HepG2 (cell line): ENCODE data around the gene RABGEF1. TPM values are rescaled to one million over a fixed set of nuclear protein-coding genes. Genes with fewer than 3 reads are reported as not detected.

Experiments used
- ATAC-seq: fragments of 200-7000 bp; cut with Tn5 transposase; 3 replicates; pipeline ENCODE4 v1.9.1; 2020; ENCODE audit warnings: mild to moderate bottlenecking, moderate library complexity
- BruUV-seq: library from RNA; stranded (reverse); fragments of 400-500 nt; replicated peaks from 2 replicates; lab custom pipeline; 2021; lab: Mats Ljungman, UMichigan
- CTCF ChIA-PET: fragments of 300-600 bp; formaldehyde crosslinking; extraction: SDS; loops from one replicate; lab custom pipeline; 2021; ENCODE audit warnings: low total read pairs, inconsistent platforms, low intra/inter-chr PET ratio; lab: Yijun Ruan, JAX
- POLR2A ChIA-PET: fragments of 350-600 bp; sonication (Branson Sonifier 250); formaldehyde crosslinking; loops from one replicate; lab custom pipeline; 2020; ENCODE audit warnings: antibody characterized with exemption, inconsistent platforms; lab: Yijun Ruan, JAX
- DNase-seq: peaks from one replicate; pipeline ENCODE4 v3.0.0-alpha.2; 2015; ENCODE audit warnings: low spot score
- FAIRE-seq: peaks from 3 replicates; lab custom pipeline; 2011; peaks lifted over from hg19 to GRCh38; lab: Jason Lieb, UNC
- H2AFZ ChIP-seq: one replicate; pipeline ENCODE4 v1.6.1; 2011; ENCODE audit warnings: low read length, inconsistent platforms
- H3K27ac ChIP-seq: fragments of 300-600 bp; 3 replicates; pipeline ENCODE4 v1.8.0; 2011; ENCODE audit warnings: mixed run types, mild to moderate bottlenecking, mixed read lengths, low read length, inconsistent platforms; ENCODE audit not compliant: insufficient read depth; ENCODE audit errors: extremely low read length
- H3K27me3 ChIP-seq, 2 experiments: fragments of 200-600 bp in 1 of 2; 2 replicates in 1 of 2; 3 replicates in 1 of 2; pipeline versions ENCODE4 v1.6.0 to v1.8.0; 2011; ENCODE audit warnings: low read length in 2 of 2, mild to moderate bottlenecking in 2 of 2, moderate library complexity in 2 of 2, inconsistent platforms in 1 of 2; ENCODE audit not compliant: insufficient read depth in 2 of 2, control insufficient read depth in 1 of 2
- H3K36me3 ChIP-seq, 2 experiments: fragments of 200-600 bp in 1 of 2; replicated peaks in 1 of 2; 2 replicates in 1 of 2; 3 replicates in 1 of 2; pipeline versions ENCODE4 v1.5.1 to v1.8.0; 2011; ENCODE audit warnings: low read length in 2 of 2, inconsistent platforms in 1 of 2; ENCODE audit not compliant: insufficient read depth in 2 of 2, control insufficient read depth in 1 of 2
- H3K4me1 ChIP-seq: 2 replicates; pipeline ENCODE4 v1.5.1; 2012; ENCODE audit warnings: low read length, inconsistent platforms; ENCODE audit not compliant: insufficient read depth
- H3K4me2 ChIP-seq: 2 replicates; pipeline ENCODE4 v1.6.0; 2011; ENCODE audit warnings: low read depth, low read length, inconsistent platforms
- H3K4me3 ChIP-seq, 3 experiments: fragments of 200-600 bp in 1 of 3; sonication (generic), shearing (Covaris generic) in 1 of 3; replicated peaks in 1 of 3; 2 replicates each; pipeline ENCODE4 v1.5.1; 2011 to 2016; ENCODE audit warnings: low read length in 3 of 3, inconsistent platforms in 2 of 3, low read depth in 2 of 3, mild to moderate bottlenecking in 2 of 3, control low read depth in 1 of 3, mixed read lengths in 1 of 3; ENCODE audit not compliant: insufficient read depth in 1 of 3
- H3K79me2 ChIP-seq: one replicate; pipeline ENCODE4 v1.6.1; 2011; ENCODE audit warnings: low read length, inconsistent platforms; ENCODE audit not compliant: insufficient read depth
- H3K9ac ChIP-seq: 2 replicates; pipeline ENCODE4 v1.6.0; 2011; ENCODE audit warnings: mild to moderate bottlenecking, low read depth, low read length, inconsistent platforms; ENCODE audit not compliant: insufficient read depth
- H3K9me3 ChIP-seq: 2 replicates; pipeline ENCODE4 v1.5.1; 2012; ENCODE audit warnings: mild to moderate bottlenecking, low read length
- H4K20me1 ChIP-seq: 2 replicates; pipeline ENCODE4 v1.6.0; 2011; ENCODE audit warnings: inconsistent platforms, mild to moderate bottlenecking, low read length, moderate library complexity; ENCODE audit not compliant: insufficient read depth
- CENPBD1 ChIP-seq: sonication (generic); formaldehyde crosslinking; IDR thresholded peaks from 2 replicates; pipeline ENCODE4 v1.8.0; 2022; ENCODE audit warnings: missing genetic modification reagents, low read depth, mild to moderate bottlenecking, borderline replicate concordance
- FOXK1 ChIP-seq: sonication (generic); formaldehyde crosslinking; IDR thresholded peaks from 2 replicates; pipeline ENCODE4 v1.4.0; 2020; ENCODE audit warnings: low read depth, missing genetic modification reagents, borderline replicate concordance
- HINFP ChIP-seq: sonication (generic); formaldehyde crosslinking; IDR thresholded peaks from 2 replicates; pipeline ENCODE4 v1.4.0; 2020; ENCODE audit warnings: low read depth, mild to moderate bottlenecking, missing genetic modification reagents
- HNRNPLL ChIP-seq: fragments of 200-400 bp; formaldehyde crosslinking; IDR thresholded peaks from 2 replicates; pipeline ENCODE4 v1.6.1; 2017; ENCODE audit warnings: mild to moderate bottlenecking, low read depth, low read length; ENCODE audit not compliant: poor library complexity, severe bottlenecking
- STAG1 ChIP-seq: sonication (generic); formaldehyde crosslinking; IDR thresholded peaks from 2 replicates; pipeline ENCODE4 v1.4.0; 2020; ENCODE audit warnings: missing genetic modification reagents
- TRIM22 ChIP-seq: fragments of 450-650 bp; IDR thresholded peaks from 2 replicates; pipeline ENCODE4 v1.6.1; 2017
- ZFP41 ChIP-seq: sonication (generic); formaldehyde crosslinking; IDR thresholded peaks from 2 replicates; pipeline ENCODE4 v1.4.0; 2020; ENCODE audit warnings: mild to moderate bottlenecking, missing genetic modification reagents, borderline replicate concordance
- ZNF747 ChIP-seq: sonication (generic); formaldehyde crosslinking; IDR thresholded peaks from 2 replicates; pipeline ENCODE4 v1.8.1; 2023; ENCODE audit warnings: missing genetic modification reagents, mild to moderate bottlenecking, borderline replicate concordance
- WGBS: methylation state at CpG from one replicate; pipeline ENCODE4 v1.1.6; 2017; ENCODE audit warnings: low lambda C conversion rate; 5-methylcytosine and 5-hydroxymethylcytosine counted together
- in situ Hi-C: cut with HindIII; loops from 2 replicates; pipeline ENCODE4 v1.10.0; 2017; ENCODE audit warnings: low pct_unique_long_range_greater_than_20kb; ENCODE audit not compliant: extremely low pct_ligation_motif_present
- intact Hi-C: fragments of 100-400 bp; cut with micrococcal nuclease; formaldehyde crosslinking; loops from one replicate; pipeline ENCODE4 v1.10.0; 2022; ENCODE audit not compliant: unreplicated experiment
- polyA plus RNA-seq, 8 experiments: library from polyadenylated mRNA; depleted of rRNA in 3 of 8; stranded (reverse) in 7 of 8; unstranded in 1 of 8; fragments of >200 nt; fragmentation: Illumina TruSeq in 4 of 8; extraction: Trizol in 4 of 8; gene quantifications; 2 replicates each; pipeline versions ENCODE4 v1.2.1 to v1.2.3, GENCODE V29; 2011 to 2016; ENCODE audit warnings: low read depth in 4 of 8, missing spikeins in 1 of 8, mixed read lengths in 1 of 8; ENCODE audit not compliant: insufficient read depth in 1 of 8
- total RNA-seq, 5 experiments: library from RNA; depleted of rRNA; stranded (reverse); fragments of >200 nt; fragmentation: Illumina TruSeq; extraction: Trizol; gene quantifications; 2 replicates each; pipeline ENCODE4 v1.2.3, GENCODE V29; 2016; ENCODE audit warnings: low read depth in 1 of 5

The RABGEF1 gene
- total and polyA plus RNA-seq, 2 of the 13 experiments (the other 11 are each of a cell fraction or from before 2014, with no cell fraction given) = 22.7 to 35.3 TPM

DNA sequence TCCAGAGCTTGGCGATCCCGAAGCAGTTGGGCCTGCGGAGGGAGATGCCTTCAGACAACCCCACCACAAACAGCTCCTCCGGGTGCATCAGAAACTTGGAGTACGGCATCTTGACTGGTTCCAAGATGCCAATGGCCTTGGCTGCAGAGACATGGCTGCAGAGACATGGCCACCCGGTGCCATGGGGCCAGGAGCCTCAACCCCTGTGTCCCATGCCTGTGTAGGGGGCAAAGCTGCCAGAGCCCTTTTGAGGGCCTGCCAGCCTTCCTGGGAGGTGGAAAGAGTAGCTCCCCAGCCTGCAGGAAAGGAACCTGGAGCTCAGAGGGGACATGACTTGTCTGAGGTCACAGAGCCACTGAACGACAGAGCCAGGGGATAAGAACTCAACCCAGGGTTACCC lies 83.5 kb downstream of the RABGEF1 start:
- no peak for ATAC-seq
- no peak overlapping the region for H3K9ac ChIP-seq
- TF ChIP-seq ZFP41 (CRISPR knock-in tag) = no peak
- TF ChIP-seq FOXK1 (CRISPR knock-in tag) = no peak
- TF ChIP-seq CENPBD1 = no peak
- no peak for TF ChIP-seq TRIM22
- no peak for TF ChIP-seq HNRNPLL
- TF ChIP-seq STAG1 = no peak
- TF ChIP-seq ZNF747 (CRISPR knock-in tag) = no peak
- TF ChIP-seq HINFP (CRISPR knock-in tag) = no peak
- H3K9me3 ChIP-seq = no peaks in the 10 kb centered on the region
- WGBS = no CpG with 5 or more reads among the region's 7 CpGs
- BruUV-seq = no TSS peak
- no peak for DNase-seq
- no peaks in the 10 kb centered on the region for H4K20me1 ChIP-seq
- H3K4me3 ChIP-seq = no peak overlapping the region
- ChIA-PET POLR2A (no interaction called here), CTCF (no interaction called here)
- in situ Hi-C loops (no loop called here), intact Hi-C loops (no loop called here)
- H3K27me3 ChIP-seq = no peaks in the 10 kb centered on the region
- no peaks in the 10 kb centered on the region for H3K79me2 ChIP-seq
- no peaks in the 10 kb centered on the region for H3K4me1 ChIP-seq
- H3K36me3 ChIP-seq = no peaks in the 10 kb centered on the region
- H3K4me2 ChIP-seq = no peak overlapping the region
- H2AFZ ChIP-seq = no peak overlapping the region
- FAIRE-seq = no peak
- H3K27ac ChIP-seq = no peak overlapping the region
